NOMO-1 (cell line): ENCODE data around the gene ADCY9.
"Not testable (repeated sequence)": the region's sequence is repeated elsewhere in the genome, so short reads cannot be mapped to it uniquely, and the experiment has no call there.

Experiments used
- DNase-seq, 2 experiments: peaks; one replicate each; lab custom pipeline; 2025; ENCODE audit not compliant: unreplicated experiment in 2 of 2; lab: John Stamatoyannopoulos, UW

Gene ADCY9

DNA sequence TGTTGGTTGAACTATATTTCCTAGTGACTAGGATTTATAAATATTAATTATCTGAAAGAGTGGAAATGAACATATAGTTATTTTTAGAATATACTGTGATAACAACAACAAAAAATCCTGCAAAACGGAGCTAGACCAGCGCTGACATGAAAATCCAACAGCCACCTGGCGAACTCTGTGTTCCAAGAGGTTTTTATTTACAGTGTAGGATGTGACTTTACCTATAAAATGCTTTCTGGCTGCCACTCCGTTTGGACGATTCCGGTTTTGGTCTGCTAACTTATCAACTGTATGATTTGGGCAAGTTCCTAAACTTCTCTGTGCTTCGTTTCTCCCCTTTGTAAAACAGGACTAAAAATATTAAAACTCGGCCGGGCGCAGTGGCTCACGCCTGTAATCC is 73.7 kb downstream of the ADCY9 start:
- DNase-seq: no peak

DNA sequence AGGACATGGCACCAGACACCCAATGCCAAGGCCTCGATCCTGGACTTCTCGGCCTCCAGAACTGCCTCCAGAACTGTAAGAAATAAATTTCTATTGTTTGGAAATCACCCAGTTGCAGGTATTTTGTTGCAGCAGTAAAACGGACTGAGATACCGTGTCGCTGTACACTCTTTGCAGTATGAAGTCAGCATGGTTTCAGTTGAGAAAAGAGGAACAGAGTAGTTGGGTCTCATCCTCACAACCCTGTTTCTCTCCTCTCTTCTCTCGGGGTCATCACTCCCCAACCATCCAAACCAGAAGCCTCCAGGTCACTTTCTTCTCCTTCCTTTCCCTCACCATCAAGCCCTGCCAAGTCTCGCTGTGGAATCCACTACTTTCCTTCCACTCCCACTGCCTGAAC is 77.8 kb downstream of the ADCY9 start:
- DNase-seq: peak in 1 of 2 experiments; percentile 41

DNA sequence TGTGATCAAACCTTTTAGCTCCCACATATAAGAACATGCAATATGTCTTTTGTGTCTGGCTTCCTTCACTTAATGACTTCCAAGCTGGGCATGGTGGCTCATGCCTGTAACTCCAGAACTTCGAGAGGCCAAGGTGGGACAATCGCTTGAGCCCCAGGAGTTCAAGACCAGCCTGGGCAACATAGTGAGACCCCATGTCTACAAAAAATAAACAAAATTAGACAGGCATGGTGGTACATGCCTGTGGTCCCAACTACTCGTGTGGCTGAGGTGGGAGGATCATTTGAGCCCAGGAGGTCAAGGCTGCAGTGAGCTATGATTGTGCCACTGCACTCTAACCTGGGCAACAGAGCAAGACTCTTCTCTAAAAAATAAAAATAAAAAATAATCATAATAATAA is 79.3 kb downstream of the ADCY9 start:
- not testable (repeated sequence) for DNase-seq

- DNase-seq: no peak
Observed at GRCh38 chr16:4034963-4035362, 81.3 kb downstream of the ADCY9 start.

DNA sequence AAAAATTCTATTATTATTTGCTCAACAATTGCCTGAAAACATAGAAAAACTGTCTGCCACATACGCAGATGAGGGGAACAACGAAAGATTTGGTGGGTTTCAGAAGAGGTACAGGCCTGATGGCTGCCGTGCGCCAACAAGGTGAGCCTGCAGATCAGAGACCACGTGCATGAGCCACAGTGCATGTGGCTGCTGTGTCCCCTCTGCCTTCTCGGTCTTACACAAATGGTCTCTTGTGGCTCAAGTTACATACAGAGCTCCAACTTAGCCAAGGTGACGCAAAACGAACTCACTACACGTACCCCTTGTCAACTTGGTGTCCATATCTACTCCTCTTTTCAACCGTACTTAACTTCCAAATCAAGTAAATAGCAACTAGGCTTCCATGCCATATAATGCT is 82.3 kb downstream of the ADCY9 start:
- no peak for DNase-seq

DNA sequence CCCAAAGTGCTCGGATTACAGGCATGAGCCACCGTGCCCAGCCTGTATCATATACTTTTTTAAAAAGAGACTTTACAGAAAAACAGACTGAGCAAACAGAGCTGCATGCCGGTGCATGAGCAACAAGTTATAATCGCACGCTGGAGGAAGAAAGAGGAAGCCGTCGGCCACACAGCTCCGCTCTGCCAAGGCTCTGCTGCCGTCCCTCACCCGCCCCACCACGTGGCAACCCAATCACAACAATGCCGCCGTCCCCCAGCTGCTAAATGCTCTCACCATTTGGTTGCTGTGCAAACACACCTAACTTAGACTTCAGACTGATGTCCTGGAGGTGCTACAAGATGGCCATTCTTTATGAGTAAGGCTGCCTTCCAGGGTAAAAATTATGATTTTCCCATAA is 83.5 kb downstream of the ADCY9 start:
- DNase-seq: peak; percentile 89 to 90

GRCh38 chr16:4028144-4028543 is 88.1 kb downstream of the ADCY9 start:
- DNase-seq: no peak

DNA sequence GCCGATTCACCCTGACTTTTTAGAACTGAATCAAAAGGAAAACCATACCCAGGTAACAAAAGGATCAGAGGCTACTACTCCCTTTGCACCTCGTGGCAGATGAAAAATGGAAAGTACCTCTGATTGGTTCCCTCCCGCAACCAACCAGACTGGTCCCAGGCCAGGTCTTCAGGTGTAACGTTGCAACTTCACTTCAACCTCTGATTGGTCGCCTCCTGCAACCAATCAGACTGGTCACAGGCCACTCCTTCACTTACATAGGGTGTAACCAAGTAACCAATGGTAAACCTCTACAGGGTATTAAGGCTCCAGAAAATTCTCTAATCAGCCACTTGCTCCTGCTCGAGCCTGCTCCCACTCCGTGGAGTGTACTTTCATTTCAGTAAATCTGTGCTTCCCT is 89.4 kb downstream of the ADCY9 start:
- DNase-seq: no peak

GRCh38 chr16:4025428-4025827 is 90.8 kb downstream of the ADCY9 start:
- no peak for DNase-seq

GRCh38 chr16:4021916-4022315 is 94.3 kb downstream of the ADCY9 start:
- no peak for DNase-seq

DNA sequence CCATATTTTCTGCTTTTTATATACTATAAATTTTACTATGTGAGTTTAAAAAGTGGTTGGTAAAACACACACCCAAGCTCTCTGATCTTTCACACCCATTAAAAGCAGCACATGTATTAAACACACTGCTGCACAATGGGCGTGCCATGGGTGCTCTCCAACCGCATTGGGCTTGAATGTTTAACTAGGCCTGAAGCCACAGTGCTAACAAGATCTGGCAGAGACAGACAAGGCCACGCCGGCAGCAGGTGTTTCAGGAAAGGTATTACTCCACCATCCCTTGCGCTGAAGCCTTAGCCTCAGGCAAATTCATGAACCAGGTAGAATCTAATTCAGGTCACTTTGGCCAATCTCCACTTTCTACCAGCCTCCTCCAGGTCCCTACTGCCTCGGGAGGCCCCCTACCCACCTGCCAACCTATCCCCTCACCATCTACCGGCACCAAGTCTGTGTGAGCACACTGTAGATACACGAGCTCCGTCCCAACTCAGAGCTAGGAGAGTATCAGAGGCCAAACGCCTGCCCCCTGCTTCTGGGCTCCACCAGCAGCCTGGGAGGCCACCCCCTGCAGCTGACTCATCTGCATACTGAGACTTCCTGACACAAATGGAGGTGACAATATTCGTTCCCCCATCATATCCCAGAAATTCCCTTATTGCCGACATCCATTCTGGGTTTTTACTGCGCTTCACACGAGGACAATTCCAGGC is 95.0 kb downstream of the ADCY9 start:
- DNase-seq: no peak

DNA sequence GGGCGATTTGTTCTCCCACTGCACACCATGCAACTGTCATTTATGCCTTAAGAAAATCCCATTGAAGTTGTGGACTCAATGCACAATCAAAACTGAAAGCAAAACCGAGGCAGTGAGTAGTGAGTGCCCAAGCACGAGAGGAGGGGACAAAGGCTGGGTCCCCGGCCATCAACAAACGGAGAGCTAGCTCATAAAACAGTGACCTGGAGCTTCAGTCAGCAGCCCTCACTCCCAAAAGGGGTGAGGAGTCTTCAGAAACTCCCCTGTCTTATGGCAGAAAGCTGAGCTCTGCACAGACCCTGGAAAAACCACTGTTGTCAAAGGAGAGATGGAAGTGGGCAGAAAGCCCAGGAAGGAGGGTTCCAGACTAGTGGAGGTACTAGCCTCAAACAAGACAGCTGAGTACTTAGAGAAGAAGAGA is 96.9 kb downstream of the ADCY9 start:
- DNase-seq: peak in 1 of 2 experiments; percentile 11

DNA sequence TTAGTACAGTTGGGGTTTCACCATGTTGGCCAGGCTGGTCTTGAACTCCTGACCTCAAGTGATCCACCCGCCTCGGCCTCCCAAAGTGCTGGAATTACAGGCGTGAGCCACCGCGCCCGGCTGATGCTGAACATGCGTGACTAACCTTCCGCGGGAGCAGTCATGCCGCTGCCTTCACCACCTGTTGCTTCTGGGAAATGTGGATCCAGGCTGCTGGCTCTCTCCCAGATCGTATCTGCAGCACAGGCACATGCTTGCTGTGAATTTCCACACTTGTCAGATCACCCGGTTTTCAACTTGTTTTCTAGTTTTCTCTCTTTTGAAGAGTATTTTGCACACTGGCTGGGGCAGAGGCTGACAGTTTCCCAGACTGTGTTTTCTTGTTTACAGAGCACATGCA is 97.9 kb downstream of the ADCY9 start:
- no peak for DNase-seq

GRCh38 chr16:4017807-4018206 is 98.4 kb downstream of the ADCY9 start:
- DNase-seq: no peak

GRCh38 chr16:4016658-4017057 is 99.6 kb downstream of the ADCY9 start:
- DNase-seq: peak; percentile 72 to 93

- no peak for DNase-seq
Observed at GRCh38 chr16:4016005-4016352, 100.3 kb downstream of the ADCY9 start.

- DNase-seq: no peak
Observed at GRCh38 chr16:4015275-4016004, 100.8 kb downstream of the ADCY9 start.

DNA sequence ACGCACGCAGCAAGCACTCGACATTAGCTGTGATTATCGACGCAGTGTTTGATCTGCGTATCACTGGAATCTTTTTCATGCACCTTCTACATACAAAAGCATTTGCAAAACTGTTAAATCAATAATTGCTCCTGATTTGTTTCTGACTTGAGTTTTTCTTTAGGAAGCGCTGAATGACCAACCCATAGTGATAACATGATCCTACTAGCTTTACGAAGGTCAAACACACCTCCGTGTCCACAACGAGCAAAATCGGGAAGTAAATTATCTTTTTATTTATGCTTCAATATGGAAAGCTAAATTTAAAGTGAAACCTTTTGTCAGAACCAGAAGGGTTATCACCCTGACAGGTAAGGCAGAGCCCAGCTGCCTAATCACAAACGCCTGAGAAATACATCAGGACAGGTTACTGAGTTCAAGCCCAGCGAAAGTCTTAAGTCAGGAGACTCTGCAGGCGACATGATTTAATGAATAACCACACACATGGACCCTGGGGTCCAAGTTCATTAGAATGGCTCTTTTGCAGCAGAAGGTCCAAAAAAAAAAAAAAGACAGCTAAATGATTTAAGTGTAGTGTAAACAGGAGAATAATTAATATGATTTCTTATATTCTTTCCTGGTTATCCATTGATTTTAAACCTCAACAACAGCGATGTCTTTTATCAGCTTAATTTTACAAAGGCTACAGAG is 104.2 kb downstream of the ADCY9 start:
- no peak for DNase-seq

- peak; percentile 68 to 79 for DNase-seq
Observed at GRCh38 chr16:4011225-4011939, 104.9 kb downstream of the ADCY9 start.

DNA sequence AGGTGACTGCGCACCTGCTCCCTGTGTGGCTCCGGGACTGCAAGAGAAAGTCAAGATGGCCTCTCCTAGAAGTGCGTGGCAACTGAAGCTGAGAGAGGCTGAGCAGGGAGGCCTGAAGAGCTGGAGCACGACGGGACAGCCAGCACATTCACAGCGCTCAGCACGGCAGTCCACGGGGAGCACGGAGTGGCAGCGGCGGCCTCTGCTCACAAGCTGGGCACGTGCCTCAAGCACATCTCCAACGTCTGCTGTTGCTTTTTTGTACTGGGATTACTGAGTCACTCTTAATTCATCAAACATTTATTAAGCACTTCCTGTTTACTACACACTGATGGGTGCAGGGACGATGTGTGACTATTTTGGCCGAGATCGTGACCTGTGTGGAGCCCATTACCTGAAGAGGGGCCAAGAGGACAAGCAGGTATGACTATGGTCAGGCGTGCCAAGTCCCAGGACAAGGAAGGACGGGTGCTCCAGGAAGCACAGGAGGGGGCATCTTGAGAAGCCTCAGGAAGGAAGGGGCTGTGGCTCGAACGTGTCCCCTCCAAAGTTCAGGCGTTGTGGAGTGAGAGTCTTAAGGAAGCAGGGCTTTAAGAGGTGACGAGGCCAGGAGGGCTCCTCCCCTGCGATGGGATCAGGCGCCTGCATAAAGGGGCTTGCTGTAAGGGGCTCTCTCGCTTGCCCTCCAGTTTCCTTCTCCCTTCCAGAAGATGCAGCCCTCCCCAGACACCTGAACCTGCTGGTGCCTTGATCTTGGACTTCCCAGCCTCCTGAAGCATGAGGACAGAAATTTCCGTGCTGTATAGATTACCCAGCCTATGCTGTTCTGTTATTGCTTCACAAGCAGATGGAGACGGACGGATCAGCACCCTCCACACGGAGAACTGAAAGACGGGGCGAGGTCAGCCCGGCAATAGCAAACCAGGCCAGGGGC is 105.8 kb downstream of the ADCY9 start:
- no peak for DNase-seq
